Measurements from ENCODE around the gene FAM161B. TPM values are rescaled to one million over a fixed set of nuclear protein-coding genes. Genes with fewer than 3 reads are reported as not detected.
"Not testable (repeated sequence)": the region's sequence is repeated elsewhere in the genome, so short reads cannot be mapped to it uniquely, and the experiment has no call there.

The FAM161B gene
- total RNA-seq, 1 donor from 2014 or later, result 3.7 TPM

GRCh38 chr14:73903028-73903427, 46.9 kb downstream of the FAM161B start:
- no peaks in the 10 kb centered on the region for H3K27me3 Mint-ChIP-seq
- no peaks in the 10 kb centered on the region for H3K4me1 Mint-ChIP-seq (ENCODE audit: low read depth)
- peaks cover 17% of the 10 kb centered on the region for H3K36me3 Mint-ChIP-seq (ENCODE audit: insufficient read depth)
- no peak for DNase-seq (ENCODE audit: low spot score, unreplicated experiment)
- H3K27ac Mint-ChIP-seq, result no peak overlapping the region
- no peak overlapping the region for H3K4me3 Mint-ChIP-seq (ENCODE audit: low read depth)
- no peaks in the 10 kb centered on the region for H3K9me3 Mint-ChIP-seq (ENCODE audit: low read depth)
- TF ChIP-seq CTCF (IDR thresholded peaks at IDR 0.05; ENCODE audit: unreplicated experiment), result no peak

- TF ChIP-seq CTCF (IDR thresholded peaks at IDR 0.05; ENCODE audit: unreplicated experiment), result no peak
- DNase-seq (ENCODE audit: low spot score, unreplicated experiment), result no peak
- H3K36me3 Mint-ChIP-seq (ENCODE audit: insufficient read depth), result peaks cover 20% of the 10 kb centered on the region
- H3K9me3 Mint-ChIP-seq (ENCODE audit: low read depth), result no peaks in the 10 kb centered on the region
- H3K27me3 Mint-ChIP-seq, result no peaks in the 10 kb centered on the region
- no peak overlapping the region for H3K4me3 Mint-ChIP-seq (ENCODE audit: low read depth)
- H3K27ac Mint-ChIP-seq, result no peak overlapping the region
- H3K4me1 Mint-ChIP-seq (ENCODE audit: low read depth), result no peaks in the 10 kb centered on the region
Measured at GRCh38 chr14:73896521-73896920, 53.4 kb downstream of the FAM161B start.

- Mint-ChIP-seq H3K4me3 (ENCODE audit: low read depth) (no peak overlapping the region), H3K36me3 (ENCODE audit: insufficient read depth) (peaks cover 20% of the 10 kb centered on the region), H3K27ac (no peak overlapping the region), H3K4me1 (ENCODE audit: low read depth) (no peaks in the 10 kb centered on the region), H3K27me3 (no peaks in the 10 kb centered on the region), H3K9me3 (ENCODE audit: low read depth) (no peaks in the 10 kb centered on the region)
- no peak for DNase-seq (ENCODE audit: low spot score, unreplicated experiment)
- no peak for TF ChIP-seq CTCF (IDR thresholded peaks at IDR 0.05; ENCODE audit: unreplicated experiment)
Measured at GRCh38 chr14:73895939-73896338, 54.0 kb downstream of the FAM161B start.

- H3K27me3 Mint-ChIP-seq; H3K4me3 Mint-ChIP-seq (ENCODE audit: low read depth); H3K9me3 Mint-ChIP-seq (ENCODE audit: low read depth); H3K27ac Mint-ChIP-seq; H3K4me1 Mint-ChIP-seq (ENCODE audit: low read depth); DNase-seq (ENCODE audit: low spot score, unreplicated experiment): not testable (repeated sequence)
- H3K36me3 Mint-ChIP-seq (ENCODE audit: insufficient read depth), result peaks cover 20% of the 10 kb centered on the region
Measured at GRCh38 chr14:73894180-73894687, 55.7 kb downstream of the FAM161B start.

- Mint-ChIP-seq H3K36me3 (ENCODE audit: insufficient read depth) (peaks cover 5% of the 10 kb centered on the region), H3K4me3 (ENCODE audit: low read depth) (no peak overlapping the region), H3K4me1 (ENCODE audit: low read depth) (peaks cover 28% of the 10 kb centered on the region), H3K9me3 (ENCODE audit: low read depth) (no peaks in the 10 kb centered on the region), H3K27me3 (no peaks in the 10 kb centered on the region), H3K27ac (no peak overlapping the region)
- TF ChIP-seq CTCF (IDR thresholded peaks at IDR 0.05; ENCODE audit: unreplicated experiment), result no peak
- DNase-seq (ENCODE audit: low spot score, unreplicated experiment), result no peak
Measured at GRCh38 chr14:73889376-73889775, 60.5 kb downstream of the FAM161B start.

- Mint-ChIP-seq H3K9me3 (ENCODE audit: low read depth) (no peaks in the 10 kb centered on the region), H3K27ac (no peak overlapping the region), H3K36me3 (ENCODE audit: insufficient read depth) (peaks cover 4% of the 10 kb centered on the region), H3K4me3 (ENCODE audit: low read depth) (no peak overlapping the region), H3K27me3 (no peaks in the 10 kb centered on the region), H3K4me1 (ENCODE audit: low read depth) (peaks cover 28% of the 10 kb centered on the region)
- TF ChIP-seq CTCF (IDR thresholded peaks at IDR 0.05; ENCODE audit: unreplicated experiment), result no peak
- no peak for DNase-seq (ENCODE audit: low spot score, unreplicated experiment)
Measured at GRCh38 chr14:73888971-73889370, 60.9 kb downstream of the FAM161B start.

Measured in progenitor cell of endocrine pancreas (in vitro differentiated cells).